Ramos (cell line): ENCODE data around the gene NFKB2.

Source experiments
- in situ Hi-C: fragments of 300-500 bp; cut with MboI; formaldehyde crosslinking; loops from one replicate; pipeline ENCODE4 v1.14.3; 2022; ENCODE audit warnings: low sequenced_read_pairs; ENCODE audit not compliant: unreplicated experiment

NFKB2 gene

GRCh38 chr10:102394079-102394800 is 1.3 kb upstream of the NFKB2 start:
- in situ Hi-C loops: loop anchor here (10.0 kb wide), 1 partner anchor 191 kb away; no protein-coding TSS in a partner anchor

- in situ Hi-C loops: loop anchor here (10.0 kb wide), 1 partner anchor 190 kb away; no protein-coding TSS in a partner anchor
These were observed 605 bp upstream of the NFKB2 start for GRCh38 chr10:102394801-102395399.

- in situ Hi-C loops: loop anchor here (10.0 kb wide), 1 partner anchor 189 kb away; no protein-coding TSS in a partner anchor
These were observed 779 bp downstream of the NFKB2 start for GRCh38 chr10:102396317-102396650.

GRCh38 chr10:102396730-102397151 is 1.2 kb downstream of the NFKB2 start:
- in situ Hi-C loops: loop anchor here (10.0 kb wide), 1 partner anchor 188 kb away; no protein-coding TSS in a partner anchor

- in situ Hi-C loops: loop anchor here (10.0 kb wide), 1 partner anchor 187 kb away; no protein-coding TSS in a partner anchor
These were observed 2.0 kb downstream of the NFKB2 start for GRCh38 chr10:102397222-102398171.

- in situ Hi-C loops: loop anchor here (10.0 kb wide), 1 partner anchor 186 kb away; no protein-coding TSS in a partner anchor
These were observed 2.9 kb downstream of the NFKB2 start for GRCh38 chr10:102398172-102399020.

- in situ Hi-C loops: loop anchor here (10.0 kb wide), 1 partner anchor 185 kb away; no protein-coding TSS in a partner anchor
These were observed 3.9 kb downstream of the NFKB2 start for GRCh38 chr10:102399217-102400021.

GRCh38 chr10:102400076-102400475 is 4.6 kb downstream of the NFKB2 start:
- in situ Hi-C loops: no loop called here

GRCh38 chr10:102400598-102401341 is 5.3 kb downstream of the NFKB2 start:
- in situ Hi-C loops: no loop called here

- in situ Hi-C loops: no loop called here
These were observed 5.8 kb downstream of the NFKB2 start for GRCh38 chr10:102401342-102401654.

- in situ Hi-C loops: no loop called here
These were observed 6.4 kb downstream of the NFKB2 start for GRCh38 chr10:102401735-102402511.

GRCh38 chr10:102402512-102402896 is 7.0 kb downstream of the NFKB2 start:
- in situ Hi-C loops: no loop called here

- in situ Hi-C loops: no loop called here
These were observed 7.6 kb downstream of the NFKB2 start for GRCh38 chr10:102403115-102403514.

GRCh38 chr10:102404361-102405107 is 9.0 kb downstream of the NFKB2 start:
- in situ Hi-C loops: no loop called here

- in situ Hi-C loops: no loop called here
These were observed 9.6 kb downstream of the NFKB2 start for GRCh38 chr10:102405108-102405571.

GRCh38 chr10:102405632-102406031 is 10.1 kb downstream of the NFKB2 start:
- in situ Hi-C loops: no loop called here

- in situ Hi-C loops: no loop called here
These were observed 11.3 kb downstream of the NFKB2 start for GRCh38 chr10:102406815-102407214.
